Activated T-helper 2 cell treated with anti-CD3 and anti-CD28 coated beads, Interferon-gamma antibody, Interleukin-2, Interleukin-4, amounts not matched to agents 10 μg/mL and 5 μg/mL and 100 μg/mL, durations not matched to agents 14 hours and 24 hours and 36 hours (primary cell): ENCODE data around the gene OR10H4. TPM values are rescaled to one million over a fixed set of nuclear protein-coding genes. Genes with fewer than 3 reads are reported as not detected.
"Not testable (repeated sequence)": the region's sequence is repeated elsewhere in the genome, so short reads cannot be mapped to it uniquely, and the experiment has no call there.

Source experiments
- DNase-seq: peaks from one replicate; pipeline ENCODE4 v3.0.0; 2021; ENCODE audit warnings: low spot score
- H3K27ac Mint-ChIP-seq: one replicate; pipeline ENCODE4 v1.8.0; 2021; ENCODE audit warnings: mixed read lengths
- H3K27me3 Mint-ChIP-seq: one replicate; pipeline ENCODE4 v1.8.0; 2021; ENCODE audit warnings: low read depth, mixed read lengths
- H3K36me3 Mint-ChIP-seq: one replicate; pipeline ENCODE4 v1.8.0; 2021; ENCODE audit warnings: low read depth, mixed read lengths
- H3K4me1 Mint-ChIP-seq: one replicate; pipeline ENCODE4 v1.8.0; 2021; ENCODE audit warnings: low read depth, mixed read lengths
- H3K4me3 Mint-ChIP-seq: one replicate; pipeline ENCODE4 v1.8.0; 2021; ENCODE audit warnings: low read depth, mild to moderate bottlenecking, moderate library complexity, mixed read lengths
- H3K9me3 Mint-ChIP-seq: one replicate; pipeline ENCODE4 v1.8.0; 2021; ENCODE audit warnings: mixed read lengths
- intact Hi-C: fragments of 100-400 bp; cut with micrococcal nuclease; formaldehyde crosslinking; loops from one replicate; pipeline ENCODE4 v1.15.1; 2023
- total RNA-seq: library from RNA; stranded (reverse); gene quantifications from 2 replicates; pipeline ENCODE4 v1.2.3, GENCODE V29; 2022

OR10H4 gene
- total RNA-seq, 1 donor from 2014 or later, result not detected

GRCh38 chr19:15923702-15924101 is 25.1 kb upstream of the OR10H4 start:
- Mint-ChIP-seq H3K27ac (no peak overlapping the region), H3K4me3 (no peak overlapping the region), H3K4me1 (no peaks in the 10 kb centered on the region), H3K36me3 (no peaks in the 10 kb centered on the region), H3K9me3 (no peaks in the 10 kb centered on the region), H3K27me3 (peaks cover 17% of the 10 kb centered on the region)
- no peak for DNase-seq
- intact Hi-C loops, result no loop called here

DNA sequence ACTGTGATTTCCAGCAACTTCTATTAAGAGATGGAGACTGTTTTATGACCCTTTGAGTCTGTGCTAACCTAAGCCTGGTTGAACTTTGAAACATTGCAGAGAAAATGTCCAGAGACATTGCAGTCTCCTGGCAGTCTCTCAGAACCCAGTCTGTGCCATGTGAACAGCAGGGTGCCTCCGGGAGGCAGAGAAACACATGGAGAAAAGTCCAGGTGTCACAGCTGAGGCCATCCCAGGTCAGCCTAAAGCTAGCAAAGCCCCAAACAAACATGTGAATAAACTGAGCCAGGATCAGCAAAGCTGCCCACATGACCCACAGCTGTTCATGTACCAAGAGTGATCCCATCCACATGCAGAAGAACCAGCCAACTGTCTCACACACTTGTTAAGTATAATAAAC is 22.3 kb upstream of the OR10H4 start:
- Mint-ChIP-seq H3K27me3 (peaks cover 6% of the 10 kb centered on the region), H3K36me3 (peaks cover 7% of the 10 kb centered on the region), H3K9me3 (peaks cover 12% of the 10 kb centered on the region), H3K27ac (no peak overlapping the region), H3K4me1 (no peaks in the 10 kb centered on the region), H3K4me3 (no peak overlapping the region)
- intact Hi-C loops, result no loop called here
- no peak for DNase-seq

- Mint-ChIP-seq H3K27ac (no peak overlapping the region), H3K4me1 (no peaks in the 10 kb centered on the region), H3K27me3 (peaks cover 6% of the 10 kb centered on the region), H3K36me3 (peaks cover 7% of the 10 kb centered on the region), H3K4me3 (no peak overlapping the region), H3K9me3 (peaks cover 12% of the 10 kb centered on the region)
- DNase-seq, result no peak
- intact Hi-C loops, result no loop called here
These were observed 20.5 kb upstream of the OR10H4 start for GRCh38 chr19:15928321-15928720.

GRCh38 chr19:15933761-15934331 is 15.0 kb upstream of the OR10H4 start:
- intact Hi-C loops, H3K4me3 Mint-ChIP-seq, DNase-seq, H3K4me1 Mint-ChIP-seq, H3K36me3 Mint-ChIP-seq, H3K27ac Mint-ChIP-seq, H3K27me3 Mint-ChIP-seq: not testable (repeated sequence)
- peaks cover 16% of the 10 kb centered on the region for H3K9me3 Mint-ChIP-seq

DNA sequence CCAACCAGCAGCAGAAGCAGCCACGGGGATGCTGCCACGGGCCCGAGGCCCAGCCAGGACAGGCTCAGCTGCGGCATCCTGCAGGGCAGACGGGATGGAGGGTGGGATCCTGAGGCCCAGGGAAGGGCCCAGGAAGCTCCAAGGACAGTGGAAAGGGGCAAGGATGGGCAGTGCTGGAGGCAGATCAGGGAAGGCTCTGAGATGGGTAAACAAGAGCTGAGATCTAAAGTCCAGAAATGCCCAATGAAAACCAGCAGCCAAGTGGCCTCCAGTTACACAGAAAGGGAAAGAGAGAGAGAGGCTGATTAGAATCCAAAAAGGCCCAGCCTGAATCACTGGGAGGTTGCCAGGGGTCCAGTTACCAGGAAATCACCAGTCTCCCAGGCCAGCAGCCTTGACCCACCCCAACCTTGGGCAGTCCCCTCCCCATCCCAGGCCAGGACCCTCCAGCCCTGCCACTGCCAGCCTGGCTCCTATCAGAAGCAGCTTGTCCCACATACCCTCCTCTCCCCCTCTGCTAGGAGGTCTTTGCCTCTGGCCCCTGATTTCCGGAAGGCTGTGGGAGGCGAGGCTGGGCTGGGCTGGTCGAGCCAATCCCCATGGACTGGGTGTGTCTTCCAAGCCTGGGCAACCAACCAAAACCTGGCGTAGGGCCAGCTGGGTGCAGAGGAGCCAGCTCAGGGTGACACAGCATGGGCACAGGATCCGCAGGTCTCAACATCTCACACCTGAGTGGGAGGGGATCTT is 14.3 kb upstream of the OR10H4 start, which contains the start of gene CYP4F11:
CYP4F11 (minus strand) TSS at position 198 of the 747 bp plus-strand sequence; CDS start at position 77, 121 bp downstream.
- no peak for DNase-seq
- Mint-ChIP-seq H3K36me3 (peaks cover 7% of the 10 kb centered on the region), H3K4me3 (no peak within 1 kb of the TSS), H3K27me3 (peaks cover 1% of the 10 kb centered on the region), H3K9me3 (peaks cover 16% of the 10 kb centered on the region), H3K27ac (no peak within 1 kb of the TSS), H3K4me1 (no peaks in the 10 kb centered on the region)
- intact Hi-C loops, result no loop called here

DNA sequence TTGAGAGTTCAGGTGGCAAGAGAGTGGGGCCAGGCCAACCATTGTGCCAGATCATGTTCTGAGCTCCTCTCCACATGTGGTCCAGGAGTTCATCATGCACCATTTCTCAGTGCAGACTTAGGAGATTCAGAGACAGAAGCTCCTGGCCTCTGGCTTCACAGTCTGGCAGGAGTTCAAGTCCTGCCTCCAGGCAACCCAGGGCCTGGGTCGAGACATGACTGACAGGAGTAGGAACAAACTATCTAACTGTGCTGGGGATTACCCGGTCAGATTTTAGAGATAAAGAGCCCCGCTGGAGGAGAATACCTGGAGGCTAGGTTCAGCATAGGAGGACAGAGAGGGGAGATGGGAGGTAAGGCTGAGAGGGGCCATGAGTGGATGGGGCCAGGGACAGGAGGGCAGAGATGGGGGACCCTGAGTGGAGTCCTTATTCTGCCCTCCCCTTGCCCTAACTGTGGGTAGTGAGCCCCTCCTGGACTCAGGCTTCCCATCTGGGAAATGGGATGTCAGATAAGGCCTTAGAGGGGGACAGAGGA is 13.6 kb upstream of the OR10H4 start:
- Mint-ChIP-seq H3K27ac (no peak overlapping the region), H3K27me3 (peaks cover 1% of the 10 kb centered on the region), H3K9me3 (peaks cover 12% of the 10 kb centered on the region), H3K4me3 (no peak overlapping the region), H3K4me1 (no peaks in the 10 kb centered on the region), H3K36me3 (peaks cover 7% of the 10 kb centered on the region)
- intact Hi-C loops, result no loop called here
- DNase-seq, result no peak

GRCh38 chr19:15936173-15936572 is 12.6 kb upstream of the OR10H4 start:
- Mint-ChIP-seq H3K9me3 (peaks cover 6% of the 10 kb centered on the region), H3K4me1 (no peaks in the 10 kb centered on the region), H3K27ac (no peak overlapping the region), H3K36me3 (peaks cover 3% of the 10 kb centered on the region), H3K4me3 (no peak overlapping the region), H3K27me3 (peaks cover 1% of the 10 kb centered on the region)
- intact Hi-C loops, result no loop called here
- no peak for DNase-seq

GRCh38 chr19:15936950-15937349 is 11.9 kb upstream of the OR10H4 start:
- no peak for DNase-seq
- intact Hi-C loops, result no loop called here
- Mint-ChIP-seq H3K9me3 (peaks cover 4% of the 10 kb centered on the region), H3K4me1 (no peaks in the 10 kb centered on the region), H3K4me3 (no peak overlapping the region), H3K27ac (no peak overlapping the region), H3K36me3 (no peaks in the 10 kb centered on the region), H3K27me3 (no peaks in the 10 kb centered on the region)

- H3K4me1 Mint-ChIP-seq, result no peaks in the 10 kb centered on the region
- H3K27me3 Mint-ChIP-seq, result peaks cover 3% of the 10 kb centered on the region
- DNase-seq, result no peak
- no peak overlapping the region for H3K4me3 Mint-ChIP-seq
- no peak overlapping the region for H3K27ac Mint-ChIP-seq
- no peaks in the 10 kb centered on the region for H3K36me3 Mint-ChIP-seq
- intact Hi-C loops, result no loop called here
- H3K9me3 Mint-ChIP-seq, result peaks cover 4% of the 10 kb centered on the region
These were observed 11.0 kb upstream of the OR10H4 start for GRCh38 chr19:15937771-15938170.

- peaks cover 13% of the 10 kb centered on the region for H3K9me3 Mint-ChIP-seq
- no peak overlapping the region for H3K4me3 Mint-ChIP-seq
- DNase-seq, result no peak
- intact Hi-C loops, result no loop called here
- peaks cover 4% of the 10 kb centered on the region for H3K36me3 Mint-ChIP-seq
- H3K27me3 Mint-ChIP-seq, result peaks cover 5% of the 10 kb centered on the region
- no peak overlapping the region for H3K27ac Mint-ChIP-seq
- no peaks in the 10 kb centered on the region for H3K4me1 Mint-ChIP-seq
These were observed 4.4 kb upstream of the OR10H4 start for GRCh38 chr19:15944401-15944800.

DNA sequence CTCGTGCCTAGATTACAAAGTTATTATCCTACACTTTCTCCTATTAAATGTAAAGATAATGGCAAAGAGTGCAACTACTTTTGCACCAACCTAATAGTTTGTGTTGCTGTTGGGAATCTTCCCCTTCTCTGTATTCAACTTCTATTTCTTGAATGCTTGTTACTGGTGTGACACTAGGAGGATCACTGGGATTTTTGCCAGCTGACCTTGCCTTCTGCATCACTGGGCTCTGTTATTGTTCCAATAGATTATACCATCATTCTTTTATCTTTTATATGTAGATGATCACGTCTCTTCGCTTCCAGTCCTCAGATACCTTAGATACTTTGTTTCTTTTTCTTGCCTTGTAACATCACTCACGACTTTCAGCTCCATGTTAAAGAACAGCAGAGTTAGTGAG is 3.5 kb upstream of the OR10H4 start:
- intact Hi-C loops, result no loop called here
- no peak for DNase-seq
- Mint-ChIP-seq H3K27me3 (peaks cover 5% of the 10 kb centered on the region), H3K27ac (no peak overlapping the region), H3K9me3 (peaks cover 20% of the 10 kb centered on the region), H3K36me3 (peaks cover 5% of the 10 kb centered on the region), H3K4me3 (no peak overlapping the region), H3K4me1 (no peaks in the 10 kb centered on the region)

DNA sequence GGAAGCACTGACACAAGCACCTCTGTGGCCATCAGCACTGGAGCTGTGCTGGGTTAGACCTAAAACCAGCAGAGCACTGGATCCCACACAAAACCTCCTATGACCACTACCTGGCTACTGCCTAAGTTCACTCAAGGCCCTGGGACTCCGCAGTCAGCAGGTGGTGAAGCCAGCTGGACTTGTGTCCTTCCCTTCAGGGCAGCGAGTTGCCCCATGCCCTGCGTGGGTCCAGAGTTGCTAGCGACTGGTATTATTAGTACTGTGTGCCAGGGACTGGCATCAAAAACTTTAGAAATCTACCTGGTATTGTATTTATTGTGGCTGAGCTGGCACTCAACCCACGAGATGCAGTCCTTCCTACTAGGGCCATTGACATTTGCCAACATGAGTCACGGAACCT is 6.0 kb downstream of the OR10H4 start:
- H3K4me1 Mint-ChIP-seq, result peaks cover 2% of the 10 kb centered on the region
- H3K36me3 Mint-ChIP-seq, result no peaks in the 10 kb centered on the region
- no peak overlapping the region for H3K4me3 Mint-ChIP-seq
- peaks cover 14% of the 10 kb centered on the region for H3K27me3 Mint-ChIP-seq
- no peak overlapping the region for H3K27ac Mint-ChIP-seq
- DNase-seq, result no peak
- intact Hi-C loops, result no loop called here
- peaks cover 3% of the 10 kb centered on the region for H3K9me3 Mint-ChIP-seq

DNA sequence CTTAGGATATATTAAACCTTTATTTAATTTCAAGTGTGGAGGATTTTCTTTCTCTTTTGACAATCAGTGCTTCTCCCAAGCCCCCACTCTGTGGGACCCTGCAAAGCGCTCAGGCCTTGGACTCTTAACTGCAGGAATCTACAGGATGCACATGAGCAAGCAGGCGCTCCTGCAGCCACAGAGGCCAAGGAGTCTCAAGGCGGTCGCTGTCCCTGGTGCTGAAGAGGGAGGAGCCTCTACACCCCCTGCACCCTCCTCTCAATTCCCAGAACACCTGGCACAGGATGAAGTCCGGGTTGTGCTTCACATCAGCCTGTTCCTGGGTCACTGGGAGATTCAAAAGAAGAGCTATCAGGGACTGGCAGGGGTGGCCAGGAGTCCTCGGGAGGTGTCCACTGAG is 13.5 kb downstream of the OR10H4 start:
- no peaks in the 10 kb centered on the region for H3K9me3 Mint-ChIP-seq
- H3K27ac Mint-ChIP-seq, result no peak overlapping the region

More for the DNA sequence above, 13.5 kb downstream of the OR10H4 start:
- Mint-ChIP-seq H3K4me3 (no peak overlapping the region), H3K4me1 (peaks cover 2% of the 10 kb centered on the region), H3K27me3 (peaks cover 4% of the 10 kb centered on the region), H3K36me3 (no peaks in the 10 kb centered on the region)
- intact Hi-C loops, result no loop called here
- no peak for DNase-seq
